Mesenchymal stem cell (in vitro differentiated cells and primary cell): ENCODE data around the gene APOBEC4.
A peak's percentile ranks its signal among the peaks of the same experiment; 100 is the strongest.

Experiments
- DNase-seq: peaks from one replicate; pipeline ENCODE4 v3.0.0-alpha.2; 2013
- H2AFZ ChIP-seq: one replicate; pipeline ENCODE4 v1.6.1; 2013; ENCODE audit warnings: low read depth, mild to moderate bottlenecking, control low read depth, inconsistent platforms, low read length, moderate library complexity
- H2AK5ac ChIP-seq: 2 replicates; pipeline ENCODE4 v1.6.1; 2013; ENCODE audit warnings: low read length, moderate library complexity, mild to moderate bottlenecking, inconsistent platforms; ENCODE audit not compliant: severe bottlenecking
- H2BK120ac ChIP-seq: one replicate; pipeline ENCODE4 v1.6.1; 2013; ENCODE audit warnings: low read depth, mild to moderate bottlenecking, inconsistent platforms, low read length, moderate library complexity
- H2BK12ac ChIP-seq, 2 experiments: one replicate each; pipeline ENCODE4 v1.6.1; 2013; ENCODE audit warnings: inconsistent platforms in 2 of 2, low read length in 2 of 2, mild to moderate bottlenecking in 2 of 2, moderate library complexity in 2 of 2, control low read depth in 1 of 2
- H2BK15ac ChIP-seq: one replicate; pipeline ENCODE4 v1.6.1; 2013; ENCODE audit warnings: mild to moderate bottlenecking, low read depth, inconsistent platforms; ENCODE audit not compliant: poor library complexity, severe bottlenecking
- H2BK5ac ChIP-seq: 2 replicates; pipeline ENCODE4 v1.6.1; 2013; ENCODE audit warnings: low read depth, mild to moderate bottlenecking, low read length, control low read depth, inconsistent platforms; ENCODE audit not compliant: poor library complexity, severe bottlenecking
- H3K14ac ChIP-seq, 2 experiments: one replicate each; pipeline ENCODE4 v1.6.1; 2013; ENCODE audit warnings: inconsistent platforms in 2 of 2, low read length in 2 of 2, control low read depth in 1 of 2, mild to moderate bottlenecking in 1 of 2, moderate library complexity in 1 of 2
- H3K18ac ChIP-seq, 2 experiments: one replicate each; pipeline ENCODE4 v1.6.1; 2013; ENCODE audit warnings: inconsistent platforms in 2 of 2, low read length in 2 of 2, control low read depth in 1 of 2, low read depth in 1 of 2, mild to moderate bottlenecking in 1 of 2
- H3K23ac ChIP-seq, 2 experiments: one replicate each; pipeline ENCODE4 v1.6.1; 2013; ENCODE audit warnings: inconsistent platforms in 2 of 2, low read length in 2 of 2, mild to moderate bottlenecking in 2 of 2, moderate library complexity in 2 of 2, control low read depth in 1 of 2
- H3K27ac ChIP-seq: 2 replicates; pipeline ENCODE4 v1.5.1; 2013; ENCODE audit warnings: mild to moderate bottlenecking, moderate library complexity, low read length, control low read depth, inconsistent platforms; ENCODE audit not compliant: poor library complexity, severe bottlenecking
- H3K27me3 ChIP-seq, 2 experiments: 2 replicates each; pipeline versions ENCODE4 v1.6.1 to v1.7.0; 2013; ENCODE audit warnings: low read length in 2 of 2, mild to moderate bottlenecking in 2 of 2, moderate library complexity in 2 of 2, control low read depth in 1 of 2, inconsistent platforms in 1 of 2; ENCODE audit not compliant: control insufficient read depth in 1 of 2, insufficient read depth in 1 of 2
- H3K36me3 ChIP-seq, 2 experiments: 2 replicates each; pipeline versions ENCODE4 v1.6.1 to v1.7.0; 2013; ENCODE audit warnings: low read length in 2 of 2, control low read depth in 1 of 2, inconsistent platforms in 1 of 2, low read depth in 1 of 2, mild to moderate bottlenecking in 1 of 2; ENCODE audit not compliant: insufficient read depth in 2 of 2, control insufficient read depth in 1 of 2
- H3K4ac ChIP-seq, 2 experiments: one replicate each; pipeline ENCODE4 v1.6.1; 2013; ENCODE audit warnings: inconsistent platforms in 2 of 2, low read length in 2 of 2, mild to moderate bottlenecking in 2 of 2, moderate library complexity in 2 of 2, control low read depth in 1 of 2, low read depth in 1 of 2
- H3K4me1 ChIP-seq: 2 replicates; pipeline ENCODE4 v1.6.1; 2013; ENCODE audit warnings: low read depth, low read length, control low read depth; ENCODE audit not compliant: control insufficient read depth, insufficient read depth
- H3K4me2 ChIP-seq: 2 replicates; pipeline ENCODE4 v1.6.1; 2013; ENCODE audit warnings: low read length, mild to moderate bottlenecking, inconsistent platforms; ENCODE audit not compliant: poor library complexity, severe bottlenecking
- H3K4me3 ChIP-seq, 2 experiments: 2 replicates each; pipeline versions ENCODE4 v1.5.1 to v1.7.0; 2013; ENCODE audit warnings: low read length in 2 of 2, mild to moderate bottlenecking in 2 of 2, control low read depth in 1 of 2, low read depth in 1 of 2; ENCODE audit not compliant: insufficient read depth in 1 of 2
- H3K79me1 ChIP-seq: replicated peaks from 2 replicates; pipeline ENCODE4 v1.6.1; 2013; ENCODE audit warnings: mild to moderate bottlenecking, control low read depth, low read length, inconsistent platforms; ENCODE audit not compliant: poor library complexity, severe bottlenecking
- H3K9ac ChIP-seq: 2 replicates; pipeline ENCODE4 v1.7.0; 2013; ENCODE audit warnings: mild to moderate bottlenecking, low read length, moderate library complexity
- H3K9me3 ChIP-seq: 2 replicates; pipeline ENCODE4 v1.7.0; 2013; ENCODE audit warnings: mild to moderate bottlenecking, low read length; ENCODE audit not compliant: control insufficient read depth
- H4K8ac ChIP-seq: one replicate; pipeline ENCODE4 v1.6.1; 2013; ENCODE audit warnings: inconsistent platforms, mild to moderate bottlenecking, low read length, moderate library complexity
- H4K91ac ChIP-seq: one replicate; pipeline ENCODE4 v1.6.1; 2013; ENCODE audit warnings: mild to moderate bottlenecking, low read length, inconsistent platforms
- WGBS: methylation state at CpG from one replicate; pipeline ENCODE4 v1.1.7; 2013; ENCODE audit warnings: mixed read lengths; 5-methylcytosine and 5-hydroxymethylcytosine counted together

Gene APOBEC4

GRCh38 chr1:183653462-183653794 is 312 bp upstream of the APOBEC4 start:
- no peak overlapping the region for H3K9ac ChIP-seq
- H3K23ac ChIP-seq, result no peak overlapping the region
- H2BK12ac ChIP-seq, result peak overlapping the region in 1 of 2 experiments; percentile 77
- no peak overlapping the region for H3K4me3 ChIP-seq
- no peaks in the 10 kb centered on the region for H3K36me3 ChIP-seq
- H3K4me2 ChIP-seq, result no peak overlapping the region
- peaks cover 3% of the 10 kb centered on the region for H3K79me1 ChIP-seq
- no peaks in the 10 kb centered on the region for H3K9me3 ChIP-seq
- peak overlapping the region; percentile 67 for H2AK5ac ChIP-seq
- H3K27ac ChIP-seq, result no peak overlapping the region
- H2BK5ac ChIP-seq, result no peak overlapping the region
- no peak overlapping the region for H3K18ac ChIP-seq
- no peak overlapping the region for H4K91ac ChIP-seq
- no peak overlapping the region for H4K8ac ChIP-seq
- no peaks in the 10 kb centered on the region for H3K4me1 ChIP-seq
- no peak overlapping the region for H3K14ac ChIP-seq
- DNase-seq, result no peak
- H3K4ac ChIP-seq, result no peak overlapping the region
- WGBS, result 98% methylated on average over 3 of the region's 3 CpGs
- H2BK15ac ChIP-seq, result no peak overlapping the region
- H3K27me3 ChIP-seq, result no peaks in the 10 kb centered on the region
- H2AFZ ChIP-seq, result no peak overlapping the region
- no peak overlapping the region for H2BK120ac ChIP-seq

- H2AFZ ChIP-seq, result no peak overlapping the region
- no peak overlapping the region for H3K9ac ChIP-seq
- H3K27ac ChIP-seq, result no peak overlapping the region
- H2BK12ac ChIP-seq, result no peak overlapping the region
- peaks cover 5% of the 10 kb centered on the region for H3K79me1 ChIP-seq
- H3K4me3 ChIP-seq, result no peak overlapping the region
- H3K4me1 ChIP-seq, result no peaks in the 10 kb centered on the region
- no peaks in the 10 kb centered on the region for H3K9me3 ChIP-seq
- 100% methylated on average over 1 of the region's 1 CpG for WGBS
- H4K8ac ChIP-seq, result no peak overlapping the region
- H3K4ac ChIP-seq, result no peak overlapping the region
- H3K18ac ChIP-seq, result no peak overlapping the region
- H2BK15ac ChIP-seq, result no peak overlapping the region
- no peak overlapping the region for H3K23ac ChIP-seq
- no peak overlapping the region for H2AK5ac ChIP-seq
- no peak overlapping the region for H3K4me2 ChIP-seq
- DNase-seq, result no peak
- H2BK120ac ChIP-seq, result no peak overlapping the region
- H3K14ac ChIP-seq, result no peak overlapping the region
- H3K36me3 ChIP-seq, result no peaks in the 10 kb centered on the region
- no peaks in the 10 kb centered on the region for H3K27me3 ChIP-seq
- H4K91ac ChIP-seq, result no peak overlapping the region
- H2BK5ac ChIP-seq, result no peak overlapping the region
These were observed 1.0 kb downstream of the APOBEC4 start for GRCh38 chr1:183652107-183652506.

GRCh38 chr1:183651612-183652011 is 1.5 kb downstream of the APOBEC4 start:
- no peak overlapping the region for H2BK120ac ChIP-seq
- H3K27me3 ChIP-seq, result no peaks in the 10 kb centered on the region
- no peak overlapping the region for H3K23ac ChIP-seq

GRCh38 chr1:183648042-183648441 is 5.1 kb downstream of the APOBEC4 start:
- Histone ChIP-seq H3K23ac (no peak overlapping the region), H2BK15ac (no peak overlapping the region), H3K9ac (no peak overlapping the region), H3K27me3 (no peaks in the 10 kb centered on the region), H3K4me2 (no peak overlapping the region), H4K91ac (no peak overlapping the region), H3K18ac (no peak overlapping the region), H2BK120ac (no peak overlapping the region), H2BK5ac (no peak overlapping the region), H3K79me1 (peaks cover 5% of the 10 kb centered on the region), H3K14ac (no peak overlapping the region), H2AFZ (no peak overlapping the region), H2AK5ac (no peak overlapping the region), H3K9me3 (no peaks in the 10 kb centered on the region), H4K8ac (no peak overlapping the region), H3K4ac (no peak overlapping the region), H2BK12ac (no peak overlapping the region), H3K4me3 (no peak overlapping the region), H3K4me1 (no peaks in the 10 kb centered on the region), H3K36me3 (no peaks in the 10 kb centered on the region), H3K27ac (no peak overlapping the region)
- 96% methylated on average over 8 of the region's 8 CpGs for WGBS
- DNase-seq, result no peak

More at GRCh38 chr1:183651612-183652011, 1.5 kb downstream of the APOBEC4 start:
- WGBS, result 86% methylated on average over 3 of the region's 5 CpGs
- H2BK12ac ChIP-seq, result no peak overlapping the region
- H4K91ac ChIP-seq, result no peak overlapping the region
- H3K9me3 ChIP-seq, result no peaks in the 10 kb centered on the region
- no peak overlapping the region for H3K14ac ChIP-seq
- no peak overlapping the region for H2AFZ ChIP-seq
- no peak overlapping the region for H3K18ac ChIP-seq
- no peak overlapping the region for H3K27ac ChIP-seq
- no peak overlapping the region for H2BK15ac ChIP-seq
- H3K79me1 ChIP-seq, result peaks cover 5% of the 10 kb centered on the region
- no peak overlapping the region for H2AK5ac ChIP-seq
- no peak overlapping the region for H3K4me3 ChIP-seq
- H3K4me1 ChIP-seq, result no peaks in the 10 kb centered on the region
- H3K4ac ChIP-seq, result no peak overlapping the region
- no peak overlapping the region for H2BK5ac ChIP-seq
- H4K8ac ChIP-seq, result no peak overlapping the region
- no peak overlapping the region for H3K4me2 ChIP-seq
- H3K36me3 ChIP-seq, result no peaks in the 10 kb centered on the region
- no peak overlapping the region for H3K9ac ChIP-seq
- DNase-seq, result no peak
